Vagina (tissue), 2 donors: Measurements from ENCODE around the gene IRF8. TPM values are rescaled to one million over a fixed set of nuclear protein-coding genes. Genes with fewer than 3 reads are reported as not detected.

ENCODE experiments used
- DNase-seq, 2 donors: peaks; one replicate each; pipeline ENCODE4 v3.0.0-alpha.2; 2017; ENCODE audit errors: extremely low spot score in 2 of 2
- H3K27ac ChIP-seq: fragments of 200-600 bp; sonication (generic); one replicate; pipeline ENCODE4 v1.5.1; 2019
- H3K27me3 ChIP-seq: fragments of 200-600 bp; sonication (generic); one replicate; pipeline ENCODE4 v1.5.1; 2019
- H3K36me3 ChIP-seq, 2 donors: fragments of 200-600 bp; sonication (generic); one replicate each; pipeline ENCODE4 v1.5.1; 2017 to 2019
- H3K4me1 ChIP-seq: fragments of 200-600 bp; sonication (generic); one replicate; pipeline ENCODE4 v1.5.1; 2019
- H3K4me3 ChIP-seq, 2 donors: fragments of 200-600 bp; sonication (generic); 1 replicate in 1 of 2; 2 replicates in 1 of 2; pipeline ENCODE4 v1.5.1; 2016 to 2019
- H3K9me3 ChIP-seq: fragments of 200-600 bp; sonication (generic); one replicate; pipeline ENCODE4 v1.5.1; 2019
- POLR2A ChIP-seq, 2 donors: fragments of 450-650 bp; IDR thresholded peaks; one replicate each; pipeline ENCODE4 v1.6.1; 2017; ENCODE audit warnings: antibody characterized with exemption in 2 of 2, mild to moderate bottlenecking in 2 of 2, moderate library complexity in 2 of 2
- POLR2AphosphoS5 ChIP-seq, 2 donors: sonication (generic); formaldehyde crosslinking; IDR thresholded peaks; one replicate each; pipeline ENCODE4 v1.9.0; 2017; ENCODE audit warnings: antibody characterized with exemption in 2 of 2, mild to moderate bottlenecking in 2 of 2, low read depth in 1 of 2; ENCODE audit not compliant: insufficient read depth in 1 of 2
- intact Hi-C: fragments of 100-400 bp; cut with DNase I; formaldehyde crosslinking; loops from one replicate; pipeline ENCODE4 v1.15.1; 2023
- total RNA-seq: library from RNA; depleted of rRNA; stranded (reverse); fragments of >200 nt; gene quantifications from one replicate; pipeline ENCODE4 v1.2.3, GENCODE V29; 2016
- TF ChIP-seq, protein P1 (sequence below), 3 experiments: fragments of 450-650 bp in 2 of 3; fragments of 200-600 bp in 1 of 3; sonication (generic) in 1 of 3; IDR thresholded peaks; one replicate each; pipeline ENCODE4 v1.5.1; 2017 to 2019; ENCODE audit warnings: antibody characterized with exemption in 3 of 3, mild to moderate bottlenecking in 2 of 3, moderate library complexity in 2 of 3

Gene IRF8, protein sequence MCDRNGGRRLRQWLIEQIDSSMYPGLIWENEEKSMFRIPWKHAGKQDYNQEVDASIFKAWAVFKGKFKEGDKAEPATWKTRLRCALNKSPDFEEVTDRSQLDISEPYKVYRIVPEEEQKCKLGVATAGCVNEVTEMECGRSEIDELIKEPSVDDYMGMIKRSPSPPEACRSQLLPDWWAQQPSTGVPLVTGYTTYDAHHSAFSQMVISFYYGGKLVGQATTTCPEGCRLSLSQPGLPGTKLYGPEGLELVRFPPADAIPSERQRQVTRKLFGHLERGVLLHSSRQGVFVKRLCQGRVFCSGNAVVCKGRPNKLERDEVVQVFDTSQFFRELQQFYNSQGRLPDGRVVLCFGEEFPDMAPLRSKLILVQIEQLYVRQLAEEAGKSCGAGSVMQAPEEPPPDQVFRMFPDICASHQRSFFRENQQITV
- 7.6 TPM for total RNA-seq

GRCh38 chr16:85898521-85899442 is at the start of gene IRF8:
Gene IRF8 (plus strand): TSS chr16:85899162. CDS start chr16:85903016, 3,854 bp downstream.
- H3K27me3 ChIP-seq: peaks cover 7% of the 10 kb centered on the region
- H3K9me3 ChIP-seq: no peaks in the 10 kb centered on the region
- no peaks in the 10 kb centered on the region for H3K36me3 ChIP-seq
- peaks cover 12% of the 10 kb centered on the region for H3K4me1 ChIP-seq
- intact Hi-C loops: no loop called here
- no peak within 1 kb of the TSS for H3K27ac ChIP-seq
- no peak for DNase-seq
- TF ChIP-seq POLR2AphosphoS5 (IDR thresholded peaks at IDR 0.05; ENCODE audit: insufficient read depth in 1 of 2, low read depth in 1 of 2) (peak in 1 of 2 donors; percentile 44), POLR2A (IDR thresholded peaks at IDR 0.05) (no peak)
- H3K4me3 ChIP-seq: peak within 1 kb of the TSS; percentile 49 to 52

DNA sequence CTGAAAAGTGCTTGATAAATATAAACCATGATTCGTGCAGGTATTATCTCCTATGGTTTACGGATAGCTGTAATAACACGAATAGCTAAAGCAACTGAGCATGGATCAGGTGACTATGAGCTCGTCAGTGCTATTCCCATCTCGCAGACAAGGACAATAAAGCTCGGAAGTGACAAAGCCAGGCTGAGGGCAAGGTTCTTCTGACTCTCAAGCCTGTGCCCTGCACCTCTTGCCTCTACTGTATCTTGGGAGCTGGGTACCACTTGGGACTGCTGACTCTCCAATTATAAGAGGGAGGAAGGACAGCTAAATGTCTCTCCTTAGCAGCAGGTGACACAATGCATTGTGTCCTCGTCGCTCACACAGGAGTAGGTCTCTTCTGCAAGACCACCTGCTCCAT is 49.6 kb upstream of the IRF8 start:
- intact Hi-C loops: no loop called here
- no peak for TF ChIP-seq POLR2A (IDR thresholded peaks at IDR 0.05)
- TF ChIP-seq, protein P1, sequence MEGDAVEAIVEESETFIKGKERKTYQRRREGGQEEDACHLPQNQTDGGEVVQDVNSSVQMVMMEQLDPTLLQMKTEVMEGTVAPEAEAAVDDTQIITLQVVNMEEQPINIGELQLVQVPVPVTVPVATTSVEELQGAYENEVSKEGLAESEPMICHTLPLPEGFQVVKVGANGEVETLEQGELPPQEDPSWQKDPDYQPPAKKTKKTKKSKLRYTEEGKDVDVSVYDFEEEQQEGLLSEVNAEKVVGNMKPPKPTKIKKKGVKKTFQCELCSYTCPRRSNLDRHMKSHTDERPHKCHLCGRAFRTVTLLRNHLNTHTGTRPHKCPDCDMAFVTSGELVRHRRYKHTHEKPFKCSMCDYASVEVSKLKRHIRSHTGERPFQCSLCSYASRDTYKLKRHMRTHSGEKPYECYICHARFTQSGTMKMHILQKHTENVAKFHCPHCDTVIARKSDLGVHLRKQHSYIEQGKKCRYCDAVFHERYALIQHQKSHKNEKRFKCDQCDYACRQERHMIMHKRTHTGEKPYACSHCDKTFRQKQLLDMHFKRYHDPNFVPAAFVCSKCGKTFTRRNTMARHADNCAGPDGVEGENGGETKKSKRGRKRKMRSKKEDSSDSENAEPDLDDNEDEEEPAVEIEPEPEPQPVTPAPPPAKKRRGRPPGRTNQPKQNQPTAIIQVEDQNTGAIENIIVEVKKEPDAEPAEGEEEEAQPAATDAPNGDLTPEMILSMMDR (IDR thresholded peaks at IDR 0.05): no peak
- TF ChIP-seq POLR2AphosphoS5 (IDR thresholded peaks at IDR 0.05; ENCODE audit: insufficient read depth in 1 of 2, low read depth in 1 of 2): no peak
- DNase-seq: no peak
- Histone ChIP-seq H3K36me3 (no peaks in the 10 kb centered on the region), H3K4me1 (no peaks in the 10 kb centered on the region), H3K9me3 (no peaks in the 10 kb centered on the region), H3K27me3 (no peaks in the 10 kb centered on the region), H3K27ac (no peak overlapping the region), H3K4me3 (no peak overlapping the region)

DNA sequence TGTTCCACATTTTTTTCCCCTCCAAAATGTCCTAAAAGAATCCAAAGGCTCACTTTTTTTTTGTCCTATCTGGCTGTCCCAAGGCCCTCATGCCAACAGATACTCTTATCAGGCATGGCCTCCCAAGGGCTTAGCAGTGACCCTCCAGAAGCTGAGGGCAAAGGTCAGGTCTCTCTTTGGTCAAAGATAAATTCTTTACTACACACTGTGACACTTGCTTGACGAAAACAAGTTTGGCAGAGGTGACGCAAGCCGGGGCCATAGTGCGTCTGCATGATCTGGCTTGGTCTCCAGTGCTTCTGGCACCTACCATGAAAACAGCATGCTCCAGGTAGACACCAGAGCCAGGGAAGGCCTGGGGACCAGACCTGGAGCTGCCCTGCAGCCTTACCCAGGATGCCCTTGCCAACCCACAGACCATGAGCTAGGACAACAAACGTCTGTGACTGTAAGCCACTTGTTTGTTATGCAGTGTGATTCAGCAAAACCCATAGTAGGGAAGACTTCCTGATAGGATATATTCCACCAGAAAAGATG is 48.5 kb upstream of the IRF8 start:
- no peaks in the 10 kb centered on the region for H3K9me3 ChIP-seq
- DNase-seq: no peak
- intact Hi-C loops: no loop called here
- no peaks in the 10 kb centered on the region for H3K36me3 ChIP-seq
- no peak overlapping the region for H3K4me3 ChIP-seq
- TF ChIP-seq, protein P1 (IDR thresholded peaks at IDR 0.05): no peak
- TF ChIP-seq POLR2AphosphoS5 (IDR thresholded peaks at IDR 0.05; ENCODE audit: insufficient read depth in 1 of 2, low read depth in 1 of 2) (no peak), POLR2A (IDR thresholded peaks at IDR 0.05) (no peak)
- no peaks in the 10 kb centered on the region for H3K4me1 ChIP-seq
- H3K27ac ChIP-seq: no peak overlapping the region
- H3K27me3 ChIP-seq: no peaks in the 10 kb centered on the region

- Histone ChIP-seq H3K4me3 (no peak overlapping the region), H3K9me3 (no peaks in the 10 kb centered on the region), H3K36me3 (no peaks in the 10 kb centered on the region), H3K27ac (no peak overlapping the region), H3K27me3 (no peaks in the 10 kb centered on the region), H3K4me1 (no peaks in the 10 kb centered on the region)
- intact Hi-C loops: no loop called here
- no peak for DNase-seq
- no peak for TF ChIP-seq POLR2A (IDR thresholded peaks at IDR 0.05)
- TF ChIP-seq, protein P1 (IDR thresholded peaks at IDR 0.05): no peak
Measured at GRCh38 chr16:85851034-85851785, 47.8 kb upstream of the IRF8 start.
